ENCODE results near the gene MUC6.

The MUC6 gene

DNA sequence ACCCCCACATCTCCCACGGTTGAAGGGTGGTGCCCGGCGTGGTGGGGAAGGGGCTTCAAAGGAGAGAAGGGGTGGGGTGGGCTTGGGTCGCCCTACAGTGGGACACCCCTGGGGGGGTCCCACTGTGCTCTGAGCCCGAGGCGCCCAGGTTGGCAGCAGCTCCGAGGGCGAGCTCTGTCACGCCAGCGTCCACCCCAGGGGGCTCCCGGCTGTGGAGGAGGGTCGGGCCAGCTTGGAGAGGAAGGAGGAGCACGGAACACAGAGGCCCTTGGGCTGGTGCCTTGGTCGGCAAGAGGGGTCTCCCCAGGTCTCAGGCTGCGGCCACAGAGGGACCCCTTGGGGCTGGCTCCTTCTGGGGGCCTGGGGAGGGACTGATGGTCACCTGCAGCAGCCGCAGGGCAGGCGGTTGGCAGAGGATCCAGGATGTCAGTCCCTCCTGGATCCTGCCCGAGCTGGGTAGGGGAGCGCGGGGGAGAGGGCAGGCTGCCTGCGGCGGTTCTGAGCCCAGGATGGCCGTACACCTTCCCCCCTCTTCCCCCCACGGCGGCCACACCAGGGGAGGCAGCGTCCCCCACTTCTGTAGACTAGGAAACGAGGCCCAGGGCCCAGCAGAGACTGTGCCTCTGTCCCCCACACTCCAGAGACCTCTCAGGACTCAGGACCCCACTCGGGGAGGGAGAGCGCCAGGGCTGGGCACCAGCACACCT is 788 bp downstream of the MUC6 start:
- in situ Hi-C loops (cut with HindIII; ENCODE audit: low sequenced_read_pairs): no loop called here
- TF ChIP-seq, protein P1, sequence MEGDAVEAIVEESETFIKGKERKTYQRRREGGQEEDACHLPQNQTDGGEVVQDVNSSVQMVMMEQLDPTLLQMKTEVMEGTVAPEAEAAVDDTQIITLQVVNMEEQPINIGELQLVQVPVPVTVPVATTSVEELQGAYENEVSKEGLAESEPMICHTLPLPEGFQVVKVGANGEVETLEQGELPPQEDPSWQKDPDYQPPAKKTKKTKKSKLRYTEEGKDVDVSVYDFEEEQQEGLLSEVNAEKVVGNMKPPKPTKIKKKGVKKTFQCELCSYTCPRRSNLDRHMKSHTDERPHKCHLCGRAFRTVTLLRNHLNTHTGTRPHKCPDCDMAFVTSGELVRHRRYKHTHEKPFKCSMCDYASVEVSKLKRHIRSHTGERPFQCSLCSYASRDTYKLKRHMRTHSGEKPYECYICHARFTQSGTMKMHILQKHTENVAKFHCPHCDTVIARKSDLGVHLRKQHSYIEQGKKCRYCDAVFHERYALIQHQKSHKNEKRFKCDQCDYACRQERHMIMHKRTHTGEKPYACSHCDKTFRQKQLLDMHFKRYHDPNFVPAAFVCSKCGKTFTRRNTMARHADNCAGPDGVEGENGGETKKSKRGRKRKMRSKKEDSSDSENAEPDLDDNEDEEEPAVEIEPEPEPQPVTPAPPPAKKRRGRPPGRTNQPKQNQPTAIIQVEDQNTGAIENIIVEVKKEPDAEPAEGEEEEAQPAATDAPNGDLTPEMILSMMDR (IDR thresholded peaks at IDR 0.05; ENCODE audit: low read depth, low read length): no peak
- DNase-seq (ENCODE audit: low read depth, low spot score): no peak
- H3K4me3 ChIP-seq (ENCODE audit: low read depth, low read length): no peak overlapping the region

DNA sequence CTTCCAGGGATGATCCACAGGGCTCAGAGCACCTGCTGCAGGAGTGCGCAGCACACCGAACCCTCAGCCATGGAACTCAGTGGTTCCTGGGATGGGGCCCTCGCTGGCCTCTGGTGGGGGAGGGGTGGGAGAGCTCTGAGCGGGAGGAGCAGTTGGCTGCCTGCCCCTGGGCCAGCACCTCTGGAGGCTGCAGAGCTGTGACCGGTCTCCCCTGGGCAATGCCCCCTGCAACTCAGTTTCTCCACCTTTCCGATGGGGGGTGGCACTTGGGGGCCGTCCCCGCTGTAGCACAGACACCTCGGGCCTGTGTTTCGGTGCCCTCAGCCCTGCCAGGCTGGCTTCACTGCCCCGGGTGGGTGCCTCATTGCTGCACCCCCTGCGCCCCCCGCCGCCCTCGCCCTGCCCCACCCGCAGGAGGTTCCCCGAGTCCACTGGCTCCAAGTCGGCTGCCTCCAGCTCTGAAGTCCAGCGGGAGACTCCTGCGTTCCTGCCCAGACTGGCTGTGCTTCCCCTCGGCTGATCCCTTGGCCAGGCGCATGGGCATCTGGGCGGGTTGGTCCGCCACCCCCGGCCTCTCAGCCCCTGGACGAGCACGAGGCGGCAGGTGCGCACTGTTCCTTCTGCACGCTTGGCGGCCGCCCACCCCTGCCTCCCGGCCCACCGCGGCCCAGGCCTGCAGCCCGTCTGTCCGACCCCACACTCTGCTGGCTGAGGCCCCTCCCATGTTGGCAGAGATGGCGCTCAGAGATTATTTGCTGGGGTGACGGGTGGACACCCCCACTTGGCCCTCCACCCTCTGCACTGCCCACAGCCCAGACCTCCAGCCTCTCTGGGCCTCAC is 1.8 kb downstream of the MUC6 start:
- TF ChIP-seq, protein P1 (IDR thresholded peaks at IDR 0.05; ENCODE audit: low read depth, low read length): no peak
- no peak for DNase-seq (ENCODE audit: low read depth, low spot score)
- in situ Hi-C loops (cut with HindIII; ENCODE audit: low sequenced_read_pairs): no loop called here
- H3K4me3 ChIP-seq (ENCODE audit: low read depth, low read length): no peak overlapping the region

- DNase-seq (ENCODE audit: low read depth, low spot score): no peak
- in situ Hi-C loops (cut with HindIII; ENCODE audit: low sequenced_read_pairs): no loop called here
- no peak overlapping the region for H3K4me3 ChIP-seq (ENCODE audit: low read depth, low read length)
- TF ChIP-seq, protein P1 (IDR thresholded peaks at IDR 0.05; ENCODE audit: low read depth, low read length): no peak
Observed at GRCh38 chr11:1034001-1034400, 2.5 kb downstream of the MUC6 start.

DNA sequence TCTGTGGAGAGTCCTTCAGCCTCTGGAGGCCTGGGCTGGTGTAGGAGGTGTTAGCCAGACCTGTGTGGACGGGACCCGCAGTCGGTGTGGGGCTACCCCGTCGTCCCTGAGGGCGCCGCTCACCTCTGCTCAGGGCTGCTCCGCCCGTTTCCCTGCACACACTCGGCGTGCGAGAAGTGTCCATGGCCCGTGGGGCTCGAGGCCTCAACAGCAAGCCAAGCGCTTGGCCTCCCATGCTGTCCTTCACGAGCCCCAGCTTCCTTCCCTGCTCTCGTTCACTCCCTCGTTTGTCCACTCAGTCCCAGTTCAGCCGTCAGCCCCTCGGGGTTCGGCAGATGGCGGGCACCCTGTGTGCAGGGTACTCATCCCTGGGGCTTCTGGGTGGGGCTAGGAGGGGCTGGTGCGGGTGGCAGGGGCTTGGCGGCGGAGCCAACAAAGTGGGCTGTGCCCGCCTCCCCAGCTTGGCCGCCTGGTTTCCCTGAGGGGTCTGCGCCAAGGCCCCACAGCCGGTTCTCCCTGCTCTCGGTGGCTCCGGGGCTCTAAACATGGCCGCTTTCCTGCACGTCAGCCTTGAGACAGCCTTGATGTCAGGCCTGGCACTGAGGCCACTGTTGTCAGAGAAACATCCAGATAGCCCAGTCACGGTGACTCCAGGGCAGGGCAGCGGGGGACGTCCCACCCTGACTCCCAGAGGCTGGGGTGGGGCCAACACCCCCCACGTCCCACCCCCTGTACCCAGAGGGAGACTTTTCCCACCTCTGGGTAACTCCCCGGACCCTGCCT is 3.3 kb downstream of the MUC6 start:
- in situ Hi-C loops (cut with HindIII; ENCODE audit: low sequenced_read_pairs): no loop called here
- H3K4me3 ChIP-seq (ENCODE audit: low read depth, low read length): no peak overlapping the region
- DNase-seq (ENCODE audit: low read depth, low spot score): no peak
- TF ChIP-seq, protein P1 (IDR thresholded peaks at IDR 0.05; ENCODE audit: low read depth, low read length): no peak

GRCh38 chr11:1032310-1032891 is 4.1 kb downstream of the MUC6 start:
- in situ Hi-C loops (cut with HindIII; ENCODE audit: low sequenced_read_pairs): no loop called here
- TF ChIP-seq, protein P1 (IDR thresholded peaks at IDR 0.05; ENCODE audit: low read depth, low read length): no peak
- no peak overlapping the region for H3K4me3 ChIP-seq (ENCODE audit: low read depth, low read length)

More at GRCh38 chr11:1032310-1032891, 4.1 kb downstream of the MUC6 start:
- DNase-seq (ENCODE audit: low read depth, low spot score): no peak
